SK-N-SH (cell line): ENCODE data around the gene SGTB. TPM values are rescaled to one million over a fixed set of nuclear protein-coding genes. Genes with fewer than 3 reads are reported as not detected.

Source experiments
- CTCF ChIA-PET: fragments of 300-600, 350-600 bp; formaldehyde crosslinking; extraction: SDS; loops from one replicate; lab custom pipeline; 2021; lab: Yijun Ruan, JAX
- POLR2A ChIA-PET: fragments of 350-600 bp; sonication (Branson Sonifier 250); formaldehyde crosslinking; extraction: SDS; loops from one replicate; lab custom pipeline; 2020; ENCODE audit warnings: antibody characterized with exemption, inconsistent platforms; lab: Yijun Ruan, JAX
- DNase-seq: peaks from one replicate; pipeline ENCODE4 v3.0.0; 2012
- H2AFZ ChIP-seq: fragments of 200-600 bp; sonication (generic); 2 replicates; pipeline ENCODE4 v1.8.1; 2016; ENCODE audit warnings: antibody characterized with exemption, mild to moderate bottlenecking, low read depth
- H3F3A ChIP-seq: fragments of 200-600 bp; sonication (generic); replicated peaks from 2 replicates; pipeline ENCODE3; 2016; ENCODE audit warnings: antibody characterized with exemption, mild to moderate bottlenecking; ENCODE audit not compliant: insufficient read depth
- H3K27ac ChIP-seq, 2 experiments: fragments of 200-500 bp in 1 of 2; fragments of 200-600 bp in 1 of 2; sonication (Bioruptor generic) in 1 of 2; sonication (generic), shearing (Covaris generic) in 1 of 2; 2 replicates each; pipeline versions ENCODE4 v1.5.1 to v1.6.1; 2014 to 2016; ENCODE audit warnings: low read depth in 2 of 2, inconsistent platforms in 1 of 2, low read length in 1 of 2, mild to moderate bottlenecking in 1 of 2, mixed read lengths in 1 of 2
- H3K27me3 ChIP-seq: fragments of 200-600 bp; sonication (generic), shearing (Covaris generic); 2 replicates; pipeline ENCODE4 v1.6.1; 2016; ENCODE audit warnings: mixed run types; ENCODE audit not compliant: insufficient read depth
- H3K36me3 ChIP-seq, 2 experiments: fragments of 200-500 bp in 1 of 2; fragments of 200-600 bp in 1 of 2; sonication (Bioruptor generic) in 1 of 2; sonication (generic) in 1 of 2; replicated peaks in 1 of 2; 2 replicates each; pipeline versions ENCODE3 to v1.5.1; 2014 to 2016; ENCODE audit warnings: low read length in 1 of 2, mild to moderate bottlenecking in 1 of 2; ENCODE audit not compliant: insufficient read depth in 2 of 2, control insufficient read depth in 1 of 2
- H3K4me1 ChIP-seq, 2 experiments: fragments of 200-500 bp in 1 of 2; fragments of 200-600 bp in 1 of 2; sonication (Bioruptor generic) in 1 of 2; sonication (generic), shearing (Covaris generic) in 1 of 2; 2 replicates each; pipeline versions ENCODE4 v1.5.1 to v1.6.1; 2014 to 2016; ENCODE audit warnings: low read depth in 1 of 2, low read length in 1 of 2, mixed run types in 1 of 2; ENCODE audit not compliant: insufficient read depth in 2 of 2, control insufficient read depth in 1 of 2
- H3K4me2 ChIP-seq: fragments of 200-600 bp; sonication (generic), shearing (Covaris generic); 2 replicates; pipeline ENCODE4 v1.6.1; 2017; ENCODE audit warnings: mixed run types
- H3K4me3 ChIP-seq, 2 experiments: fragments of 200-500 bp in 1 of 2; fragments of 200-600 bp in 1 of 2; sonication (Bioruptor generic) in 1 of 2; sonication (generic), shearing (Covaris generic) in 1 of 2; 2 replicates each; pipeline versions ENCODE4 v1.5.1 to v1.8.1; 2014 to 2016; ENCODE audit warnings: low read depth in 2 of 2, inconsistent platforms in 1 of 2, low read length in 1 of 2, mild to moderate bottlenecking in 1 of 2, mixed read lengths in 1 of 2, moderate library complexity in 1 of 2
- H3K79me2 ChIP-seq: fragments of 200-600 bp; sonication (generic); 2 replicates; pipeline ENCODE4 v1.8.1; 2017; ENCODE audit warnings: mild to moderate bottlenecking; ENCODE audit not compliant: insufficient read depth
- H3K9ac ChIP-seq: fragments of 200-600 bp; sonication (generic); 2 replicates; pipeline ENCODE4 v1.6.1; 2017; ENCODE audit warnings: mixed run types
- H3K9me2 ChIP-seq: fragments of 200-600 bp; sonication (generic); 2 replicates; pipeline ENCODE4 v1.6.1; 2017; ENCODE audit warnings: mixed run types
- H3K9me3 ChIP-seq: fragments of 200-600 bp; sonication (generic); 2 replicates; pipeline ENCODE4 v1.6.1; 2017; ENCODE audit warnings: mixed run types, mild to moderate bottlenecking, moderate library complexity
- H4K20me1 ChIP-seq: fragments of 200-600 bp; sonication (generic); 2 replicates; pipeline ENCODE4 v1.6.1; 2017; ENCODE audit warnings: mild to moderate bottlenecking, mixed run types; ENCODE audit not compliant: insufficient read depth
- CHD2 ChIP-seq: fragments of 150-350 bp; IDR thresholded peaks from 2 replicates; pipeline ENCODE4 v1.6.1; 2018; ENCODE audit warnings: low read length; ENCODE audit not compliant: partially characterized antibody
- ELF1 ChIP-seq: IDR thresholded peaks from 2 replicates; pipeline ENCODE4 v1.4.0; 2012
- EP300 ChIP-seq, 2 experiments: IDR thresholded peaks; 2 replicates each; pipeline versions ENCODE4 v1.4.0 to v1.6.1; 2012; ENCODE audit warnings: borderline replicate concordance in 1 of 2, low read depth in 1 of 2, low read length in 1 of 2
- FOSL2 ChIP-seq: IDR thresholded peaks from 2 replicates; pipeline ENCODE4 v1.4.0; 2012; ENCODE audit warnings: low read depth, mild to moderate bottlenecking, moderate library complexity, borderline replicate concordance
- FOXJ3 ChIP-seq: sonication (generic); formaldehyde crosslinking; IDR thresholded peaks from 2 replicates; pipeline ENCODE4 v1.5.1; 2020; ENCODE audit warnings: mild to moderate bottlenecking, missing genetic modification reagents
- FOXM1 ChIP-seq: IDR thresholded peaks from 2 replicates; pipeline ENCODE4 v1.4.0; 2012; ENCODE audit warnings: low read depth, mild to moderate bottlenecking
- GABPA ChIP-seq: IDR thresholded peaks from 2 replicates; pipeline ENCODE4 v1.4.0; 2012; ENCODE audit warnings: low read depth, mild to moderate bottlenecking
- GATA2 ChIP-seq: sonication (generic); formaldehyde crosslinking; IDR thresholded peaks from 2 replicates; pipeline ENCODE4 v1.5.0; 2020; ENCODE audit warnings: mild to moderate bottlenecking, missing genetic modification reagents
- POLR2AphosphoS5 ChIP-seq: IDR thresholded peaks from 2 replicates; pipeline ENCODE4 v1.6.1; 2012; ENCODE audit warnings: low read depth, low read length
- RCOR1 ChIP-seq: fragments of 150-350 bp; IDR thresholded peaks from 2 replicates; pipeline ENCODE4 v1.6.1; 2017; ENCODE audit warnings: antibody characterized with exemption, low read length
- SIN3A ChIP-seq: IDR thresholded peaks from 2 replicates; pipeline ENCODE4 v1.6.1; 2012; ENCODE audit warnings: low read depth, mild to moderate bottlenecking, low read length, moderate library complexity, borderline replicate concordance
- TCF12 ChIP-seq: IDR thresholded peaks from 2 replicates; pipeline ENCODE4 v1.4.0; 2012
- WGBS: methylation state at CpG from one replicate; pipeline ENCODE4 v1.1.6; 2017; ENCODE audit warnings: low lambda C conversion rate; 5-methylcytosine and 5-hydroxymethylcytosine counted together
- polyA plus RNA-seq, 3 experiments: library from polyadenylated mRNA; depleted of rRNA; stranded (reverse); fragments of >200 nt; gene quantifications; 2 replicates each; pipeline ENCODE4 v1.2.3, GENCODE V29; 2012
- TF ChIP-seq, protein P1 (sequence below): fragments of 200-600 bp; sonication (generic); IDR thresholded peaks from 2 replicates; pipeline ENCODE4 v1.6.1; 2017; ENCODE audit warnings: antibody characterized with exemption, mild to moderate bottlenecking, moderate library complexity
- TF ChIP-seq, protein P2 (sequence below): IDR thresholded peaks from 2 replicates; pipeline ENCODE4 v1.4.0; 2012; ENCODE audit warnings: low read depth, borderline replicate concordance
- TF ChIP-seq, protein P3 (sequence below): IDR thresholded peaks from 2 replicates; pipeline ENCODE4 v1.4.0; 2012; ENCODE audit warnings: low read depth, borderline replicate concordance

SGTB gene
- polyA plus RNA-seq, 1 of the 3 experiments (the other 2 are of a cell fraction), result 3.5 TPM

DNA sequence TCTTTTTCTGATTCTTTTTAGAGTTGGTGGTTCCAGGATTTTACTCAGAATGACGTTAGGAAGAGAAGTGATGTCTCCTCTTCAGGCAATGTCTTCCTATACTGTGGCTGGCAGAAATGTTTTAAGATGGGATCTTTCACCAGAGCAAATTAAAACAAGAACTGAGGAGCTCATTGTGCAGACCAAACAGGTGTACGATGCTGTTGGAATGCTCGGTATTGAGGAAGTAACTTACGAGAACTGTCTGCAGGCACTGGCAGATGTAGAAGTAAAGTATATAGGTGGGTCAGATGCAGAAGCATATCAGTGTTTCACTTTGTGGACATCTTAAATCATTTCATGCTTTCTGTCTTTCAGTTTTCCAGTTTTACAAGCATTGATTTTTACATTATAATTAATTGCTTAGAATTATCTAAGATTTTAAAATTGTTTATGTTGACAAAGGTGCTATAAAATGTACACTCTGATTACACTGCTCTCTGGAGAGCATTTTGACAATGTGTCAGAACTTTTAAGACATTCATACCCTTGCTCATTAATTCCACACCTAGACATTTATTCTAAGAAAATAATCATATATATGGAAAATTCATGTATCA lies 36.7 kb upstream of the SGTB start:
- H4K20me1 ChIP-seq, result no peaks in the 10 kb centered on the region
- no peaks in the 10 kb centered on the region for H3F3A ChIP-seq
- 92% methylated on average over 4 of the region's 4 CpGs for WGBS
- no peak overlapping the region for H3K4me3 ChIP-seq
- no peak overlapping the region for H3K4me2 ChIP-seq
- no peaks in the 10 kb centered on the region for H3K9me3 ChIP-seq
- H3K36me3 ChIP-seq, result peaks cover 14 to 36% of the 10 kb centered on the region in 2 experiments
- CTCF ChIA-PET, result interaction anchor here (0.7 to 1.6 kb wide), 3 partner anchors 16 to 32 kb away, joined by 3 to 8 read pairs (median 4); no protein-coding TSS in a partner anchor
- TF ChIP-seq, protein P1, sequence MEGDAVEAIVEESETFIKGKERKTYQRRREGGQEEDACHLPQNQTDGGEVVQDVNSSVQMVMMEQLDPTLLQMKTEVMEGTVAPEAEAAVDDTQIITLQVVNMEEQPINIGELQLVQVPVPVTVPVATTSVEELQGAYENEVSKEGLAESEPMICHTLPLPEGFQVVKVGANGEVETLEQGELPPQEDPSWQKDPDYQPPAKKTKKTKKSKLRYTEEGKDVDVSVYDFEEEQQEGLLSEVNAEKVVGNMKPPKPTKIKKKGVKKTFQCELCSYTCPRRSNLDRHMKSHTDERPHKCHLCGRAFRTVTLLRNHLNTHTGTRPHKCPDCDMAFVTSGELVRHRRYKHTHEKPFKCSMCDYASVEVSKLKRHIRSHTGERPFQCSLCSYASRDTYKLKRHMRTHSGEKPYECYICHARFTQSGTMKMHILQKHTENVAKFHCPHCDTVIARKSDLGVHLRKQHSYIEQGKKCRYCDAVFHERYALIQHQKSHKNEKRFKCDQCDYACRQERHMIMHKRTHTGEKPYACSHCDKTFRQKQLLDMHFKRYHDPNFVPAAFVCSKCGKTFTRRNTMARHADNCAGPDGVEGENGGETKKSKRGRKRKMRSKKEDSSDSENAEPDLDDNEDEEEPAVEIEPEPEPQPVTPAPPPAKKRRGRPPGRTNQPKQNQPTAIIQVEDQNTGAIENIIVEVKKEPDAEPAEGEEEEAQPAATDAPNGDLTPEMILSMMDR, result no peak
- TF ChIP-seq SIN3A (no peak), FOSL2 (no peak), FOXJ3 (no peak), ELF1 (no peak), RCOR1 (no peak), GABPA (no peak), POLR2AphosphoS5 (no peak), CHD2 (no peak), FOXM1 (no peak), GATA2 (CRISPR knock-in tag) (no peak), TCF12 (no peak), EP300 (IDR thresholded peaks at IDR 0.05; ENCODE audit: borderline replicate concordance in 1 of 2, low read depth in 1 of 2, low read length in 1 of 2) (no peak)
- TF ChIP-seq, protein P2, sequence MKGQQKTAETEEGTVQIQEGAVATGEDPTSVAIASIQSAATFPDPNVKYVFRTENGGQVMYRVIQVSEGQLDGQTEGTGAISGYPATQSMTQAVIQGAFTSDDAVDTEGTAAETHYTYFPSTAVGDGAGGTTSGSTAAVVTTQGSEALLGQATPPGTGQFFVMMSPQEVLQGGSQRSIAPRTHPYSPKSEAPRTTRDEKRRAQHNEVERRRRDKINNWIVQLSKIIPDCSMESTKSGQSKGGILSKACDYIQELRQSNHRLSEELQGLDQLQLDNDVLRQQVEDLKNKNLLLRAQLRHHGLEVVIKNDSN, result no peak
- TF ChIP-seq, protein P3, sequence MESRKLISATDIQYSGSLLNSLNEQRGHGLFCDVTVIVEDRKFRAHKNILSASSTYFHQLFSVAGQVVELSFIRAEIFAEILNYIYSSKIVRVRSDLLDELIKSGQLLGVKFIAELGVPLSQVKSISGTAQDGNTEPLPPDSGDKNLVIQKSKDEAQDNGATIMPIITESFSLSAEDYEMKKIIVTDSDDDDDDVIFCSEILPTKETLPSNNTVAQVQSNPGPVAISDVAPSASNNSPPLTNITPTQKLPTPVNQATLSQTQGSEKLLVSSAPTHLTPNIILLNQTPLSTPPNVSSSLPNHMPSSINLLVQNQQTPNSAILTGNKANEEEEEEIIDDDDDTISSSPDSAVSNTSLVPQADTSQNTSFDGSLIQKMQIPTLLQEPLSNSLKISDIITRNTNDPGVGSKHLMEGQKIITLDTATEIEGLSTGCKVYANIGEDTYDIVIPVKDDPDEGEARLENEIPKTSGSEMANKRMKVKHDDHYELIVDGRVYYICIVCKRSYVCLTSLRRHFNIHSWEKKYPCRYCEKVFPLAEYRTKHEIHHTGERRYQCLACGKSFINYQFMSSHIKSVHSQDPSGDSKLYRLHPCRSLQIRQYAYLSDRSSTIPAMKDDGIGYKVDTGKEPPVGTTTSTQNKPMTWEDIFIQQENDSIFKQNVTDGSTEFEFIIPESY, result no peak
- POLR2A ChIA-PET, result no interaction called here
- H3K27ac ChIP-seq, result no peak overlapping the region
- H3K4me1 ChIP-seq, result 0 out of 4 replicates have a peak, but pooled peaks cover 0 to 4% of the 10 kb centered on the region in 2 experiments
- H2AFZ ChIP-seq, result no peak overlapping the region
- H3K9me2 ChIP-seq, result no peaks in the 10 kb centered on the region
- no peak overlapping the region for H3K9ac ChIP-seq
- peaks cover 15% of the 10 kb centered on the region; the same call in 1 of the 2 replicates for H3K79me2 ChIP-seq
- H3K27me3 ChIP-seq, result no peaks in the 10 kb centered on the region
- DNase-seq, result no peak
